ENCODE measurements around the gene ADAMTS16.

Gene ADAMTS16

DNA sequence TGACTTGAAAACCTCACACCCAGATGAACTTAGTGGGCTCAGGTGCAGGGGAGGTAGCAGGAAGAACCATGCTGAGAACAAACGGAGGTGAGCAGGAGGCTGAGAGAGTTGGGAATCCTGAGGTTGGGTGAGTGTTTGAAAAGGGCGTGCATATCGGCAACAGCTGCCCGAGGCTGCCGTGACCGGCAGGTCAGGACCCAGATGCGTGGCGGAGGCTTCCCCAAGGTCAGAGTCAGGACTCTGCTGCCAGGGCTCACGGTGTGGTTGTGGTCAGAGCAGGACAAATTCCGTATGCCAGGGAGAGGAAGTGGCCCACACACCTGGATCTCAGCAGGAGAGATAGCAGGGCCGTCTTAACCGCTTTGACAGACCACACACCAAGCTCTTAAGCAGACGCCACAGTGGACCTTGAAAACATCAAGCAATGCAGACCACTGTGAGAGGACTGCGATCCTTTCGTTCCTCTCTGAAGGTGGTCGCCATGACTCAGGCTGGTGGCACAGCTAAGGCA is 43.1 kb downstream of the ADAMTS16 start:
- no peak for DNase-seq (ENCODE audit: low read depth)

DNA sequence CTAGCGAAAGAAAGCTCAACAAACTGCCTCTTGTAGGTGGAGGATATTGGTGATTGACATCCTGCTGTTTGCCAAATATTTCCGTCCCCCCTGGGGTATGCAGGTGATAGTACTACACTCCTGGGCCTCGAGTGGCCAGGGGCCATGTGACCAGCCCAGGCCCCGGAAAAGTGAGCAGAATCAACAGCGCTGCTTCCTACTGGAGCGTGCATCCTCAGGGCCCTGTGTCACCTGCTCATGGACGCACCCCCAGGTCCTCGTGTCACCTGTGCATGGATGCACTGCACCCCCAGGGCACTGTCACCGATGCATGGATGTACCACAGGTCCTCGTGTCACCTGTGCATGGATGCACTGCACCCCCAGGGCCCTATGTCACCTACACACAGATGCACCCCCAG is 43.8 kb downstream of the ADAMTS16 start:
- no peak for DNase-seq (ENCODE audit: low read depth)

DNA sequence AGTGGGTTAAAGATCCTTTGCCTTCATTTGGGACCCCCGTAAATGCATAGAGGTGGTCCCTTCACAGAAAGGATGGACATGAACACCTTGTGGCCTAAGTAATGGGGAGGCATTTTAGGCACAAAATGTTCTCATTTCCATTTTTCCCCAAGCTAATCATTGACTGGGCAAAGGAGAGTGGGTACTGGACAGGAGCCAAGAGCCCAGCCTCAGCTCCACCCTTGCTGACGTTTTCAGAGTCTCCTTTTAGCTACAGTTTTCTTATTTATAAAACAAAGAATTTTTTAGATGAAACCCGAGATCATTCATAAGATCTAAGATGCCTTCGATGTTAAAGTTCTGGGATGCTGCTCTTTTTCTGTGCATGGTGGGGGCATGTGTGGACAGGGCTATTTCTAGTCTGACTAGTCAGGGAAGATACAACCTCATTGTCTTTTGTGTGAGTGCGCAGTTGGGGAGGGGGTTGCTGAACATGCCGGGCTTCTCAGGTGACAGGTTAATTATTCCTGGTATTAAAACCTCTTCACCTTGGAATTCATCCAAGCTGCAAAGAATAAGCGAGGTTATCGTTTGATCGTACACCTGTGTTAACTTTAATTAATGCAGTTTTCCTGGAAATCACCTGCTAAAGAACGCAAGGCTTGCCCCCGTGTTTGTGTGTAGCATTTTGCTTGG is 48.4 kb downstream of the ADAMTS16 start:
- no peak for DNase-seq (ENCODE audit: low read depth)

DNA sequence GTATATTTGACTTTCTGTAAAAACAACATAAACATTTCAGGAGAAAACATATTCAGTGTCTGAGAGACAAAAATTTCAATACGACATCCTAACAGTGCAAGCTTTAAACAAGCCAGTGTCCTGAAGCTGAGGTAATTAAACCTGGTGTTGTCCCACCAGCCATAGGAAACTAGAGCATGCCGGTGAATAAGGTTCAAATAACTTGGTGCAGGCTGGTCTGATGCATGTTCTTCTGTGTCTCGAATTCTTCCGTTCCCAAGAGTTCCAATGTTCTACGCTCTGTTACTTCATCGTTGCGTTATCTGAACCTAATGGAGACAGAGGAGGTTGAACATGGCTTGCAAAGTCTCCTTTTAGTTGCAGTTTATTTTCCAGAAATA is 48.9 kb downstream of the ADAMTS16 start:
- DNase-seq (ENCODE audit: low read depth), result no peak

DNA sequence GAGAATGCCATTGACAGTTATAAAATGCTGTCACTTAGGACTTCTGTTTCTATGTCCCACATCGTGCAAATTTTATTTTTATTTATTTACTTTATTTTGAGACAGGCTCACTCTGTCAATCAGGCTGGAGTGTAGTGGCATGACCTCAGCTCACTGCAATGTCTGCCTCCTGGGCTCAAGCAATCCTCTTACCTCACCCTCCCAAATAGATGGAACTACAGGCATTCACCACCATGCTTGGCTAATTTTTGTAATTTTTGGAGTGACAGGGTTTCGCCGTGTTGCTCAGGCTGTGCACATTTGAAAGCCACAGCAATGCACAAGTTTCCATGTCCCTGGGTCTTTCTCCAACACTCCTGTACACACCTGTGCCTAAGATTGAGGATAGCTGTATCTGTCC is 51.8 kb downstream of the ADAMTS16 start:
- no peak for DNase-seq (ENCODE audit: low read depth)

DNA sequence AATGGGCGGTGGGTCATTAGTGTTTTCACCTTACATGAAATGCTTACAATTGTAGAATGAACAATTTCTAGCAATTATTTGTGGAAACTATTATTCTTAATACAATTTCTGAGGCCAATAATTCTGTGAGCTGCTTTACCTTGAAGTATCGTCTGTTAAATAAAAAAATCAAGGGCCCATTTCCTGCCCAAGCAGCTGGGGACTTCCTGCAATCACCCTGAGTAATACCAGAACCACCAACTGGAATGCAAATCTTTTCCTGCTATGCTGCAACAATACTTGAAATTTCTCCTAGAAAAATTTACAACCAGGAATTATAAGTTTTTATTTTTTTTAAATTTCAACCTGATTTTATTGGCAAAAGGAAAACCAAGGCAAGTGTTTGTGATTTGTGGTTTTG is 52.6 kb downstream of the ADAMTS16 start:
- no peak for DNase-seq (ENCODE audit: low read depth)

DNA sequence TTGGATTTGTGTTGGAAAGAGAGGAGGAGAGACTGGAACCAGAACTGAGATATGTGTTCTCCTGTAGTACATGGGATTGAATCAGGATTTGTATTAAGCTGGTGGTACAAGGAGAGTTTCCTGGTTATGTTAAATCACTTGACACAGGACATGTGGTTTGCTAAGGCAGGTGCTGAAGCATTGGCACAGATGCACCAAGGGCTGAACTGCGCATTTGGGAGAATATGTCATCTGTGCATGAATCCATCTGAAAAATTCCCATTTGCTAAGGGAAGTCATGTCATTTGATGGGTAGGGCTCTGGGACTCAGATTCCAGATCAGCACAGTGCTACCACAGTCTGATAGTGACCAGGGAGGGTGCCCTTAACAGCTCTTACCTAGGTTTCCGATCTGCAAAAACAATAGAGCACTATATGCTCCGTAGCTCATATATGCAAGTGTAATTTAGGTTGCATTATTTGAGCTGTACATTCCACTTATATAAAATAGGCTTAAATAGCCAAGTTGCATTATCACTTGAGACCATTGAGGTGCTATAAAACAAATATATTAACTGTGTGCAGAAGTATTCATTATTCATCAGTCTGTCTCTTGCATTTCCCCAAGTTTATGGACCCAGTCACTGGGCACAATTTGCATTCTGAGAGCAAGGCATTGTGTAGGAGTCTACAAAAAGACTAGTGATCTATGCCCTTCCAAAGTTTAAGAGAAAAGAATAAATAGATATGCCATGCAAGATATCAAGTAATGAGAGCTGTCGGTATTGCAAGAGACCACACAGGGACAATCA is 55.2 kb downstream of the ADAMTS16 start:
- no peak for DNase-seq (ENCODE audit: low read depth)

DNA sequence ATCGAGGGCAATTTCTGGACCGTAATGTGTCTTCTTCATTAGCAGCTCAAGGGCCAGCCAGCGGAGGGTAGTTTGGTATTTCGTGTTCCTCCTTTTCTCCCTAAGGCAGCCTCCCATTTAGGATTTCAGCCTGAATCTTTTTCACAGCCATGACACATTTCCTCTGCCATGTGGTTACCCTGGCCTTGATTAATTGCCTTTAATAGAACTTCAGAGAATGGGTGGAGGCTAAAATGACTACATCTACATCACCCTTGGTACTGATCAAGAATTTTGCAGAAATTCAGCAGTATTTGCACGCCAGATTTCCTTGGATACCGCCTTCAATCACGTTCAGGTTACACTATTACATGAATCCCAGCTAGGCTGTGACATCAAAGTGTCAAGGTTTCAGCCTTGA is 58.0 kb downstream of the ADAMTS16 start:
- DNase-seq (ENCODE audit: low read depth), result no peak

DNA sequence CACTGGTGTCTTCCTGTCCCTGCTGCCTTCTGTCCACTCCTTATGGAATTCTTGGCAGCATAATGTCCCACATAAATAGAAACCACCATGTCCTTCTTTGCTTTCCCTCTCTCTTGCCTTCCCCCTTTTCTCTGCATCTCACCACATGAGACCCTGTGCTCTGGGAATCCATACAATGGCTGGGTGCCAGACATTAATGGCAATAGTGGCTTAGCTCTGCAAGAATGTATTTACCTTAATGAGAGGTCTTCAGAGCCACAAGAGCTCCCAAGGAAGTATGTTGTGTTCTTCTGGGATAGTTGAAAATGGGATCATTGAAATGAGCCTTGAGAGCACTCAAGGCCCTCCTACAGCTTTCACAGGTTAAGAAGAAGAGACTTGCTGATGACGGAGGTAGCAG is 58.7 kb downstream of the ADAMTS16 start:
- DNase-seq (ENCODE audit: low read depth), result no peak

DNA sequence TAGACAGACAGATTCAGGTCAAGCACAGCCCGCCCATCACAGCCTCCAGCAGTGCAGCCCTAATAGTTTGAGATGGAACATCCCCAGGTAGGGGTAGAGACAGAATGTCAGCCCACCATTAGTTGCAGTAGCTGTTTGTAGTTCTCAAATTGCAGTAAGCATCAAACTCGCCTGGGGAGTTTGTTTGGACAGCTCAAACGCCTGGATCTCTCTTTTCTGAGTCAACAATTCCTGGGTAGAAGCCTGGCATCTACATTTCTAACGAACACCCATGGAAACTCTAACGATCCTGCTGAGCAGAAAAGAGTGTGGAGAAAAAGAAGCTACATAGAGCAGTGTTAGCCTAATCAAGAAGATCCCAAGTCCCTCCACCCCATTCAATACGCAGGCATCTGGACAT is 59.4 kb downstream of the ADAMTS16 start:
- no peak for DNase-seq (ENCODE audit: low read depth)

DNA sequence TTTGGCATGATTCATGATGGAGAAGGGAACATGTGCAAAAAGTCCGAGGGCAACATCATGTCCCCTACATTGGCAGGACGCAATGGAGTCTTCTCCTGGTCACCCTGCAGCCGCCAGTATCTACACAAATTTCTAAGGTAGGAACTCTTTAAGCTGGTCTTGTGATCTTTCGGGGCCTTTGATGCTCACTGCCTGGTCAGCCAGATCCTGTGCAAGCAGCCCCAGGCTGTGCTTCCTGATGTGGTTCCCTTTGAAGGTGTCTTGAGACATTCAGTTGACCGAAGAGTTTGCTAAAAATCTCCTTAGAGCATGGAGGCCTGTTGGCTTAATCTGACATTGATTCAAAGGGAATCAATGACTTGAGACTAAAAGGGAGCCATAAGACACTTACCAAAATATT is 60.0 kb downstream of the ADAMTS16 start:
- no peak for DNase-seq (ENCODE audit: low read depth)

DNA sequence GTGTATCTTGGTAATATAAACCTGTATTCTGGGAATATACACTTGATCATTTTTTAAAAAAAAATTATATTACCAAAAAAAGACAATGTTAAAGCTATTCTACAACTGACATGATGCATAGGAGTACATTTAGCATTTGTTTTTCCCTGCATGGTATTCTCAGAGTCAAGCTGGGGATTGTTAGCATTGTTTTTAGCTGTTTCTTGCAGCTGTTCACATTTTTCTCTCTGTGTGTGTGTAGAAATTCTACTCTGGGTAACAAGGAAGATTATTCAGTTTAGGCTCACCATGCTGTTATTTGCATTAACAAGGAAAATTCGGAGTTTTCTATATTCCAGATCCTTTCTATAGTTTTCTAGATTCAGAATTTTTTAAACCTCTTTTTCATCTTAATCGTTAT is 62.2 kb downstream of the ADAMTS16 start:
- no peak for DNase-seq (ENCODE audit: low read depth)

DNA sequence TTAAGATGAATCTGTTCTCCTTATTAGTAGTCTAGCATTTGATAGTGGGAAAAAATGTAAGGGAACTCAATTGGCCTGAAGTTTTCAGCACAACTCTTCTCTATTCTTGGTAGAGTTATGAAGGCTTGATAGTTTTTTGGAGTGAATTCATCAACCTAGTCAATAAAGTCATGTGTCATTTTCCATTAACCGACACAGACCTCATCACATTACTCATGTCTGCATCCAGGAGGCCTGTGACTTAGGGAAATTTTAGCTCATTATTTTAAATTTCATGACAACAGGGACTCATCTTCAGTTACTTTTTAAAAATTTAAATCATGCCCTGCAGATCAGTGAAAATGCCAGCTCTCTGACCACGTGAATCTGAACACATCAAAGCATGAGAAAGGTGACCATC is 63.3 kb downstream of the ADAMTS16 start:
- DNase-seq (ENCODE audit: low read depth), result no peak

DNA sequence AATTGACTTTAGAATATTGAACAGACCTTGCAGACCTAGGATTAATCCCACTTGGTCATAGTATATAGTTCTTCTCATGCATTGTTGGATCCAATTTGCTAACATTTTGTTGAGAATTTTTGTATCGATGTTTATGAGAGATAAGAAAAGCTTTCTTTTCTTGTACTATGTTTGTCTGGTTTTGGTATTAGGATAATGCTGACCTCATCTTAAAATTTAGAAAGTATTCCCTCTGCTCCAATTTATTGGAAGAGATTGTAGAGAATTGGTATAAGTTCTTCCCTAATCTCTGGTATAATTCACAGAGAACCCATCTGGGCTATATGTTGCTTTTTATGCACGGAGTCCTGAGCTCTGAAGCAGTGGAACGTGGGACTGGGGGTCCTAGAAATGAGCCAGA is 67.7 kb downstream of the ADAMTS16 start:
- no peak for DNase-seq (ENCODE audit: low read depth)

DNA sequence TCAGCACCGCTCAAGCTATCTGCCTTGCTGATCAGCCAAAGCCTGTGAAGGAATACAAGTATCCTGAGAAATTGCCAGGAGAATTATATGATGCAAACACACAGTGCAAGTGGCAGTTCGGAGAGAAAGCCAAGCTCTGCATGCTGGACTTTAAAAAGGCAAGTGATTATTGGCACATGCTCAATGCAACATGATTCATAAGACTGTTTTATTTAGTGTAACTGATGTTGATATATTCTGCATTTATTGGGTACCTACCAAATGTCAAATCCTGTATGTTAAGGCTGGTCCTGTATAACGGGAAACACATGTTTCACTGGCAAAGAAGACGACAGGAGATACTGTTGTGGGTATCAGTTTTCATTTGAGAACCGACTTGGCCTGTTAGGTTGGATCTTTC is 69.0 kb downstream of the ADAMTS16 start:
- no peak for DNase-seq (ENCODE audit: low read depth)

DNA sequence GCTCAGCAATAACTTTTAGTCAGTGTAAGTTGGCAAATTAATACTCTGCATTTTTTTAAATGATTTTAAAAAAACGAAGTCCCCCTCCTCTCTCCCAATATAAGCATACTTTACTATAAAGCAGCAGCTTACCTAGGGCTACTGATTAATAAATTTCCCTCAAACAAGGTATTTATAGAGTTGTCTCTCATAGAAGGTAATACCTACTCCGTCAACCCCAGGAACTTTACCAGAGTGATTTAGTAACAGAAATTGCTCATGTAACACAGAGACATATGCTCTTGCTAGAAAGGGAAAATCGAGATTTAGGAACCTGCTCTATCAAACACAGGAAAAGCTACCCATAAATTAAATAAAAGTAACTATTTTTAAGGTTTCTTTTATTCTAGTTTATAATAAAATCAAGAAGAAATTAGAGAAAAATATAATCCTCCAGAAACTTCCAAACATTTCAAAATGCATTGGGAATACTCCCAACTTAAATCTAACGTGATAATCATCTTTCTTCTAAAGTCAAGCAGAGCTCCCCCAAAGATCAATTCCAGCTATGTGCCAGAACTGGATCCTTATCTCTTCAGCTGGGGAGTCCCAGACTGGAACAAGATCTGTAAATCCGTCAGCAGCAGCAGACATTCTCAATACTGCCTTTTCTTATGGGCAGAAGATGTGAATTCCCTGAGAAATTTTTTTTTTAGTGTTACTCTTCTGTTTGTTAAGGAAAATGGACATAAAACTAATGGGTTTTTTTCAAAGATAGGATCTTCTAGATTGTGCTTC is 69.6 kb downstream of the ADAMTS16 start:
- DNase-seq (ENCODE audit: low read depth), result no peak

DNA sequence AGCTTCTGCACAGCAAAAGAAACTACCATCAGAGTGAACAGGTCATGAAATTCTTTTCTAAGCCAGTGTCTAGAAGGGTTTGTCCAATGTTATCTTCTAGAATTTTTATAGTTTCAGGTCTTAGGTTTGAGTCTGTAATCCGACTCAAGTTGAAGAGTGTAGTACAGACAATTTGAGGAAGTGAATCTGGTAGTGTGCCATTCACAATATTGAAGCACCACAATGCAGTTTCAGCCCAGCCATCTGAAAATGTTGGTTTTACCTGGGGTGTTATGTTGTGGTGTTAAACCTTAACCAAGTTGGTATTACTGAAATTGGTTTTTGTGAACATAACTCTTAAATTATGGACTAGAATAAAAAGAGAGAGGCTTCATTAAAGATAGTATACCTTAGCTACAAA is 77.2 kb downstream of the ADAMTS16 start:
- no peak for DNase-seq (ENCODE audit: low read depth)

DNA sequence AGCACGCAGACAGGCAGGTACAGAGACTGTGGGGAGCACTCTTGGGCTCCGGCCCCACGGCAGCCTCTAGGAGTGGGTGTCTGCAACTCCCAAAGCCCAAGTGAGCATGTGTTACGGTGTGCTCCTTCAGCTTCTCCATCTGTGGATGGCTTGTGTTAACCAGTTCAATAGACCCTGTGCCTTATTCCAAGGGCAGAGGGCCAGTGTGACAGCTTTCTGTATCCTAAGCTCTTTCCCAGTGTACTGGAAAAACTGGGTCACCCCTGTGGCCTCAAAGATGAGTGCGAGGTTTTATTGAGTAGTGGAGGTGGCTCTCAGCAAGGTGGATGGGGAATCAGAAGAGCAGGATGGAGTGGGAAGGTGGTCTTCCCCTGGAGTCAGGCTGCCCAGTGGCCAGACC is 78.3 kb downstream of the ADAMTS16 start:
- DNase-seq (ENCODE audit: low read depth), result no peak

DNA sequence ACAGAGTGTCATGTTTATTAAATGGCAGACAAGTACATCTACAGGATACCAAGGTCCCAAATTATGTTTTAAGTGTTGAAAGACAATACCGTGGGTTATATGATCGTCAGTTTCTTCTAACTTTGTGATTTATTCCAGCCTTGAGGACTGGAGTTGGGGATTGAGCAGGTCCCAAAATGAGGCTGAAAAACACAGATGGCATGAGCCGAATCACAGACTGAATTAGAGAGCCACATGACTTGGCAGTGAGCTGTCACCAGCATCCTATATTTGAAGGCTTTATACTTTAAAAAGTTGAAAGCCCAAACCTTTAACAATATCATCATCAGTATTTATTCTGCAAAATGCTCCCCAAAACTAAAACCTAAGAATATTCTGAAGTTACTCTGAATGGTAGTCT is 79.4 kb downstream of the ADAMTS16 start:
- no peak for DNase-seq (ENCODE audit: low read depth)

DNA sequence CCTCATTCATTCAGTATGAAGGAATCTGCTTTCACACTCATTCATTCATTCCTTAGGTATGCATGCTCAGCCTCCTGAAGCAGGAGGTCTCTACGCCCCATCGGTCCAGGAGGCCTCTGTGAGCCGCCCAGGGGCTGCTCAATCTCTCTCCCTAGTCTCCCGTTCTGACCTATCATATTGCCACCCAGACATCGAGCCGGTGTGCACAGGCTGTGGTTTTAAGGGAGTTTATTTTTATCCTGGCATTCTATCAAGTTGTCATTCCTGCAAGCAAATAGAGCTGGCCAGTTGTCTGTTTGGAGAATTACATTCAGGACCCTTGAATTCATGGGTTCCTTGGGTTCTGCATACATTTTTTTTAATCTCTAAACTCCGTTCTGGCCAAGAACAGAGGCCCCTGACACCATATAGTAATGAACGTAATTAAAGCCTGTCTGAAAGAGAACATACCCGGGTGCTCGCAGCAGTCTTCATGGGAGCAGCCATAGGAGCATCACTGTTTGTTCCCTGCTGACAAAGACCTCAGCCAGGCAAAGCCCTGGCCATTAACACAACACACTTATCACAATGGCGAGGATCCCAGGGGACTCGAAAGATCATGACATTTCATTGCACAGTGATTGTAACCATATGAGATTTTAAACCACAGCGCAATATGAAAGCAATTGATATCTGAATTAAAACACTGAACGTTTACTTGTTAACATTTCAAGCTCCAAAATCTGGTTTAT is 80.9 kb downstream of the ADAMTS16 start:
- DNase-seq (ENCODE audit: low read depth), result no peak

DNA sequence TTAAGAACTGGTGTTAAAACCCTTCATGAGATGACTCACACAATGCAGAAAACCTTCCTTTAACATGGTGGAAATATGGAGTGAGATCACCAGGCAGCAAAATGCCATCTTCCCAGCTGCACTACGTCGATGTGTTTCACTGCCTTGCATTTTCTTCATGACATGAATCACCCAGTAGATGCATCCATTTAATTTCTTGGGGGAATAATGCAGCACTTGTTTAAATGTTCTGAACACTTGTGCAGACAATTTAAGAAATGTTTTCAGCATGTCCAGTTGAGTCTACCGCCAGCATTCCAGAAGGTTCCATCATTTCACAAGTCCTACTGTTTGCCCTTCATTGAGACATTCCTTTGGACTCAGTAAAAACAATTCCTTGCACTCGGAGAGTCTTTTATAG is 81.6 kb downstream of the ADAMTS16 start:
- no peak for DNase-seq (ENCODE audit: low read depth)

DNA sequence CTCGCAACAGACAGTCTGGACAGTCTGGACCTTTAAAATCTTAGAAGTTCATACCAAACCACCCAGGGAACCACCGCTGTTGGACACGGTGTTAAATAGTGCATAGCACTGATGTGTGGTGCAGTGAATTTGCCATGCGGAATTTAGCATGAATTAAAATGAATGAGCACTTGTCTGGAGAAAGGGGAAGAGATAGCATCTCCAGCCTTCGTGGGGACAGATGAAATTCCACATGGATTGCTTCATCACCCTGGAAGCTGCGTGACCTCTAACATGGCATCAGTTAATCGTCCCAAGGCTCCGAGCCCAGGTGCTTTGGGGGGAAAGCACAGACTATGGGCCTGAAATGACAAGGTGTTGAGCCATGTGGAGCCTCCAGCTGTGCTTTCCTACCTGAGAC is 91.4 kb downstream of the ADAMTS16 start:
- DNase-seq (ENCODE audit: low read depth), result no peak

Data from activated T-cell treated with anti-CD3 and anti-CD28 coated beads for 24 hours (primary cell).